Neural cell (in vitro differentiated cells): ENCODE results near the gene LHFPL6.

Experiments used
- CTCF ChIP-seq: fragments of 450-650 bp; IDR thresholded peaks from 2 replicates; pipeline ENCODE4 v1.5.1; 2014; ENCODE audit warnings: antibody characterized with exemption, mild to moderate bottlenecking, moderate library complexity; ENCODE audit not compliant: poor library complexity, severe bottlenecking
- EZH2 ChIP-seq: fragments of 200-600, 300-800 bp; shearing (Covaris generic), sonication (generic); IDR thresholded peaks from 2 replicates; pipeline ENCODE4 v1.6.1; 2014; ENCODE audit warnings: antibody characterized with exemption, low read length, borderline replicate concordance, mild to moderate bottlenecking; ENCODE audit not compliant: insufficient read depth, poor library complexity, severe bottlenecking
- POLR2AphosphoS5 ChIP-seq: IDR thresholded peaks from 2 replicates; pipeline ENCODE4 v1.6.1; 2012
- SMC3 ChIP-seq: fragments of 450-650 bp; conservative IDR thresholded peaks from 2 replicates; pipeline ENCODE4 v1.6.1; 2014; ENCODE audit warnings: antibody characterized with exemption, mild to moderate bottlenecking, moderate library complexity; ENCODE audit not compliant: poor library complexity

- TF ChIP-seq CTCF, result no peak
- no peak for TF ChIP-seq EZH2
- TF ChIP-seq SMC3, result no peak
- TF ChIP-seq POLR2AphosphoS5, result no peak
Measured at GRCh38 chr13:39578821-39579291, 24.1 kb downstream of the LHFPL6 start.
